Measurements from ENCODE around the gene CATSPER3. TPM values are rescaled to one million over a fixed set of nuclear protein-coding genes. Genes with fewer than 3 reads are reported as not detected.

Gene CATSPER3
- total and polyA plus RNA-seq, 2 of the 8 experiments (the other 6 are each of a cell fraction or from before 2014, with no cell fraction given), result 0.62 TPM; not detected in 1

DNA sequence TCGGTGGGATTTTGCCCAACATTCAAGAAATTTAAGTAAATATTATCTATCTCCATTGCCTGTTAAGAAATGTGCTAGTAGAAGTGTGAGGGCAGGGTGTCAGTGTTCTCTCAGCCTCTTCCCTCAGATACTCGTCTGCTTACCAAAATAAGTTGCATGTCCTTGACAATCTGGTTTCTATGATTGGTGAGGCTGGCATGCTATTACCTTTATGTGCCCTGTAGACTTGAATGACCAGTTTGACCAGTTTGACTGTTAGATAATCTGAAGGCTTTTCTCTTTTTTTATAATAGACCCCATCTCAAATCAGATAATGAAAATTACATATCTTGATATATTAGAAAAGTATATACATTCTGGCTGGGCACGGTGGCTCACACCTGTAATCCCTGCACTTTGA is 348 bp downstream of the CATSPER3 start:
- H2BK5ac ChIP-seq (ENCODE audit: low read depth, low read length), result no peak overlapping the region
- H4K8ac ChIP-seq (ENCODE audit: extremely low read depth, insufficient read depth, low read length), result no peak overlapping the region
- H2AFZ ChIP-seq (ENCODE audit: low read length), result no peak overlapping the region
- no peaks in the 10 kb centered on the region for H3K79me2 ChIP-seq (ENCODE audit: control insufficient read depth in 1 of 2, insufficient read depth in 2 of 2, low read length in 2 of 2)
- H4K91ac ChIP-seq (replicated peaks; ENCODE audit: insufficient read length, low read length), result no peak overlapping the region
- H2BK20ac ChIP-seq (ENCODE audit: low read length), result no peak overlapping the region
- H2BK12ac ChIP-seq (ENCODE audit: low read depth, low read length), result no peak overlapping the region
- H4K20me1 ChIP-seq (replicated peaks in 1 of 2; ENCODE audit: control insufficient read depth in 1 of 2, insufficient read depth in 2 of 2, low read length in 2 of 2), result no peaks in the 10 kb centered on the region
- FAIRE-seq (no peak), DNase-seq (ENCODE audit: low read depth in 1 of 2, low spot score in 2 of 2) (no peak)
- H3K14ac ChIP-seq (ENCODE audit: insufficient read length), result no peak overlapping the region
- ChIA-PET CTCF (ENCODE audit: partially characterized antibody) (no interaction called here), POLR2A (ENCODE audit: partially characterized antibody) (no interaction called here)
- no peaks in the 10 kb centered on the region for H3K23me2 ChIP-seq (ENCODE audit: low read depth, low read length)
- no peak overlapping the region for H3K27ac ChIP-seq (ENCODE audit: low read depth, low read length)
- no peak overlapping the region for H3K18ac ChIP-seq (ENCODE audit: extremely low read depth, low read length)
- TF ChIP-seq CTBP2 (IDR thresholded peaks at IDR 0.05; ENCODE audit: borderline replicate concordance, insufficient read depth, insufficient read length, low read length), result no peak
- TF ChIP-seq NRF1 (IDR thresholded peaks at IDR 0.05; ENCODE audit: low read depth, low read length), result no peak
- TF ChIP-seq CHD2 (IDR thresholded peaks at IDR 0.05; ENCODE audit: low read length), result no peak
- TF ChIP-seq POU5F1 (IDR thresholded peaks at IDR 0.05; ENCODE audit: low read depth, low read length), result no peak
- no peak for TF ChIP-seq SP4 (IDR thresholded peaks at IDR 0.05; ENCODE audit: low read length)
- no peak for TF ChIP-seq EZH2 (IDR thresholded peaks at IDR 0.05; ENCODE audit: low read depth, low read length, severe bottlenecking)
- TF ChIP-seq TBP (IDR thresholded peaks at IDR 0.05; ENCODE audit: low read depth, low read length), result no peak
- TF ChIP-seq SIRT6 (IDR thresholded peaks at IDR 0.05; ENCODE audit: low read length), result no peak
- H3K79me1 ChIP-seq (ENCODE audit: low read depth, low read length), result no peaks in the 10 kb centered on the region
- no peak overlapping the region for H3K4me3 ChIP-seq (ENCODE audit: extremely low read depth in 1 of 4, insufficient read depth in 2 of 4, low read depth in 3 of 4, low read length in 4 of 4)
- no peak overlapping the region for H3K9ac ChIP-seq (replicated peaks in 1 of 4; ENCODE audit: extremely low read depth in 1 of 4, low read depth in 3 of 4, low read length in 3 of 4)
- H3K4me2 ChIP-seq (ENCODE audit: insufficient read depth in 1 of 2, low read depth in 2 of 2, low read length in 2 of 2), result no peak overlapping the region
- H3K9me3 ChIP-seq (ENCODE audit: insufficient read depth in 2 of 2, low read depth in 1 of 2, low read length in 1 of 2), result no peaks in the 10 kb centered on the region
- WGBS, 2 experiments (ENCODE audit: extremely low coverage in 1 of 2, insufficient coverage in 1 of 2, insufficient read length in 1 of 2, insufficient replicate concordance in 2 of 2, low coverage in 1 of 2, low lambda C conversion rate in 2 of 2, missing lambda C conversion rate in 1 of 2), result 98% methylated on average over 3 of the region's 3 CpGs; no CpG with 5 or more reads in 1 of the 2 experiments
- H2BK120ac ChIP-seq (replicated peaks; ENCODE audit: low read depth, low read length), result no peak overlapping the region
- H2AK5ac ChIP-seq (ENCODE audit: low read depth, low read length), result no peak overlapping the region
- H3K23ac ChIP-seq (ENCODE audit: insufficient read length), result no peak overlapping the region
- no peak overlapping the region for H3K4ac ChIP-seq (replicated peaks; ENCODE audit: insufficient read length, low read depth, low read length)
- no peak overlapping the region for H2BK15ac ChIP-seq (ENCODE audit: low read length)
- H3K4me1 ChIP-seq (replicated peaks in 1 of 4; ENCODE audit: control insufficient read depth in 3 of 4, insufficient read depth in 4 of 4, low read length in 3 of 4), result no peaks in the 10 kb centered on the region
- no peak overlapping the region for H4K5ac ChIP-seq (ENCODE audit: insufficient read length, low read depth, low read length)
- no peaks in the 10 kb centered on the region for H3K27me3 ChIP-seq (replicated peaks in 1 of 4; ENCODE audit: control insufficient read depth in 3 of 4, extremely low read depth in 1 of 4, insufficient read depth in 3 of 4, low read length in 3 of 4)
- H3K56ac ChIP-seq (replicated peaks; ENCODE audit: insufficient read length, low read depth, low read length), result no peak overlapping the region
- H3K36me3 ChIP-seq (ENCODE audit: control insufficient read depth in 2 of 4, insufficient read depth in 4 of 4, low read length in 3 of 4), result no peaks in the 10 kb centered on the region
